CD4-positive, alpha-beta memory T cell (primary cell): ENCODE measurements around the gene ADCYAP1R1. TPM values are rescaled to one million over a fixed set of nuclear protein-coding genes. Genes with fewer than 3 reads are reported as not detected.

ENCODE experiments used
- CTCF ChIA-PET: fragments of 350-600 bp; sonication (Branson Sonifier 250); formaldehyde crosslinking; loops from one replicate; lab custom pipeline; 2021; ENCODE audit warnings: inconsistent platforms; ENCODE audit not compliant: partially characterized antibody; lab: Charles Lee
- POLR2A ChIA-PET: fragments of 350-600 bp; sonication (Branson Sonifier 250); formaldehyde crosslinking; loops from one replicate; lab custom pipeline; 2021; ENCODE audit not compliant: partially characterized antibody; lab: Charles Lee
- DNase-seq, 5 donors: peaks; one replicate each; pipeline versions ENCODE4 v3.0.0 to v3.0.0-alpha.2; 2020 to 2022; ENCODE audit warnings: mixed read lengths in 1 of 5
- H3K27ac ChIP-seq: one replicate; pipeline ENCODE4 v1.7.0; 2013; ENCODE audit warnings: low read depth, low read length
- H3K27me3 ChIP-seq: 2 replicates; pipeline ENCODE4 v1.7.0; 2013; ENCODE audit warnings: mild to moderate bottlenecking, low read length, moderate library complexity; ENCODE audit not compliant: insufficient read depth
- H3K36me3 ChIP-seq: 2 replicates; pipeline ENCODE4 v1.7.0; 2013; ENCODE audit warnings: mild to moderate bottlenecking, low read length, moderate library complexity; ENCODE audit not compliant: insufficient read depth
- H3K4me1 ChIP-seq: 2 replicates; pipeline ENCODE4 v1.7.0; 2013; ENCODE audit warnings: mild to moderate bottlenecking, low read length, moderate library complexity; ENCODE audit not compliant: insufficient read depth
- H3K4me3 ChIP-seq, 2 donors: one replicate each; pipeline ENCODE4 v1.7.0; 2013; ENCODE audit warnings: low read length in 2 of 2, mild to moderate bottlenecking in 1 of 2
- H3K9me3 ChIP-seq, 2 donors: one replicate each; pipeline ENCODE4 v1.7.0; 2013; ENCODE audit warnings: low read length in 2 of 2, control low read depth in 1 of 2; ENCODE audit not compliant: control insufficient read depth in 1 of 2
- H3K27ac Mint-ChIP-seq, 7 donors: one replicate each; pipeline ENCODE4 v1.8.0; 2020 to 2021; ENCODE audit warnings: mixed read lengths in 7 of 7, mild to moderate bottlenecking in 6 of 7, inconsistent platforms in 3 of 7, moderate library complexity in 3 of 7
- H3K27me3 Mint-ChIP-seq, 2 donors: one replicate each; pipeline ENCODE4 v1.8.0; 2020 to 2021; ENCODE audit warnings: mixed read lengths in 2 of 2
- H3K36me3 Mint-ChIP-seq, 2 donors: one replicate each; pipeline ENCODE4 v1.8.0; 2020 to 2021; ENCODE audit warnings: mixed read lengths in 2 of 2, inconsistent platforms in 1 of 2, mild to moderate bottlenecking in 1 of 2
- H3K4me1 Mint-ChIP-seq, 4 donors: one replicate each; pipeline ENCODE4 v1.8.0; 2020 to 2021; ENCODE audit warnings: mixed read lengths in 4 of 4, mild to moderate bottlenecking in 1 of 4
- H3K4me3 Mint-ChIP-seq, 8 donors: one replicate each; pipeline ENCODE4 v1.8.0; 2020 to 2021; ENCODE audit warnings: mixed read lengths in 8 of 8, mild to moderate bottlenecking in 7 of 8, moderate library complexity in 6 of 8, inconsistent platforms in 3 of 8
- H3K9me3 Mint-ChIP-seq, 8 donors: one replicate each; pipeline ENCODE4 v1.8.0; 2020 to 2021; ENCODE audit warnings: mixed read lengths in 8 of 8, mild to moderate bottlenecking in 5 of 8, inconsistent platforms in 3 of 8, moderate library complexity in 1 of 8
- intact Hi-C: fragments of 100-400 bp; cut with micrococcal nuclease; formaldehyde crosslinking; loops from one replicate; pipeline ENCODE4 v1.15.1; 2023
- polyA plus RNA-seq, 2 donors: library from polyadenylated mRNA; unstranded; fragments of 300-500 nt; fragmentation: Illumina TruSeq; gene quantifications; one replicate each; pipeline ENCODE4 v1.2.3, GENCODE V29; 2021
- total RNA-seq, 2 experiments: library from RNA; stranded (reverse); gene quantifications; one replicate each; pipeline ENCODE4 v1.2.3, GENCODE V29; 2021

The ADCYAP1R1 gene
- total and polyA plus RNA-seq, 4 experiments from 2014 or later = not detected

- Histone ChIP-seq H3K27me3 (no peaks in the 10 kb centered on the region), H3K9me3 (no peaks in the 10 kb centered on the region), H3K4me3 (no peak overlapping the region), H3K27ac (no peak overlapping the region), H3K4me1 (no peaks in the 10 kb centered on the region), H3K36me3 (no peaks in the 10 kb centered on the region)
- H3K4me1 Mint-ChIP-seq = no peaks in the 10 kb centered on the region
- ChIA-PET POLR2A (no interaction called here), CTCF (interaction anchor here (3.3 kb wide), 1 partner anchor 8 kb away, joined by 12 read pairs; no protein-coding TSS in a partner anchor)
- intact Hi-C loops = no loop called here
- H3K4me3 Mint-ChIP-seq = no peak overlapping the region
- H3K9me3 Mint-ChIP-seq = peaks cover 0 to under 1% (median 0%) of the 10 kb centered on the region in 8 donors
- H3K27me3 Mint-ChIP-seq = peaks cover 2 to 8% of the 10 kb centered on the region in 2 donors
- DNase-seq = no peak
- H3K27ac Mint-ChIP-seq = no peak overlapping the region
- H3K36me3 Mint-ChIP-seq = no peaks in the 10 kb centered on the region
Observed at GRCh38 chr7:31114593-31115343, 62.7 kb downstream of the ADCYAP1R1 start.

GRCh38 chr7:31116615-31117014, 64.5 kb downstream of the ADCYAP1R1 start:
- DNase-seq = no peak
- Mint-ChIP-seq H3K4me3 (no peak overlapping the region), H3K4me1 (no peaks in the 10 kb centered on the region), H3K27me3 (peaks cover 2 to 9% of the 10 kb centered on the region in 2 donors), H3K27ac (no peak overlapping the region), H3K36me3 (no peaks in the 10 kb centered on the region), H3K9me3 (peaks cover 0 to 2% (median 0%) of the 10 kb centered on the region in 8 donors)
- no peak overlapping the region for H3K4me3 ChIP-seq
- H3K4me1 ChIP-seq = no peaks in the 10 kb centered on the region
- no peak overlapping the region for H3K27ac ChIP-seq
- H3K27me3 ChIP-seq = no peaks in the 10 kb centered on the region
- no peaks in the 10 kb centered on the region for H3K36me3 ChIP-seq
- no peaks in the 10 kb centered on the region for H3K9me3 ChIP-seq
- ChIA-PET CTCF (no interaction called here), POLR2A (no interaction called here)
- intact Hi-C loops = no loop called here

GRCh38 chr7:31119249-31119648, 67.1 kb downstream of the ADCYAP1R1 start:
- no peaks in the 10 kb centered on the region for H3K4me1 ChIP-seq
- H3K4me1 Mint-ChIP-seq = no peaks in the 10 kb centered on the region
- H3K9me3 ChIP-seq = no peaks in the 10 kb centered on the region
- POLR2A ChIA-PET = no interaction called here
- H3K27ac Mint-ChIP-seq = no peak overlapping the region
- no peaks in the 10 kb centered on the region for H3K36me3 ChIP-seq
- H3K27me3 ChIP-seq = no peaks in the 10 kb centered on the region
- no peak overlapping the region for H3K4me3 ChIP-seq
- H3K9me3 Mint-ChIP-seq = peaks cover 0 to 2% (median 0%) of the 10 kb centered on the region in 8 donors
- H3K27ac ChIP-seq = no peak overlapping the region
- DNase-seq = no peak
- no peak overlapping the region for H3K4me3 Mint-ChIP-seq
- intact Hi-C loops = no loop called here
- H3K36me3 Mint-ChIP-seq = no peaks in the 10 kb centered on the region
- CTCF ChIA-PET = interaction anchor here (7.0 to 8.7 kb wide), 2 partner anchors 15 to 136 kb away, joined by 117 to 136 read pairs; no protein-coding TSS in a partner anchor
- H3K27me3 Mint-ChIP-seq = peaks cover 2 to 13% of the 10 kb centered on the region in 2 donors

- DNase-seq = no peak
- POLR2A ChIA-PET = no interaction called here
- no peak overlapping the region for H3K27ac Mint-ChIP-seq
- no peaks in the 10 kb centered on the region for H3K36me3 Mint-ChIP-seq
- Histone ChIP-seq H3K9me3 (no peaks in the 10 kb centered on the region), H3K27me3 (no peaks in the 10 kb centered on the region), H3K4me3 (no peak overlapping the region), H3K27ac (no peak overlapping the region), H3K4me1 (no peaks in the 10 kb centered on the region), H3K36me3 (no peaks in the 10 kb centered on the region)
- CTCF ChIA-PET = interaction anchor here (1.1 to 8.7 kb wide), 4 partner anchors 14 to 182 kb away, joined by 3 to 136 read pairs (median 61); no protein-coding TSS in a partner anchor
- H3K27me3 Mint-ChIP-seq = peaks cover 2 to 16% of the 10 kb centered on the region in 2 donors
- no peak overlapping the region for H3K4me3 Mint-ChIP-seq
- peaks cover 0 to 2% (median 0%) of the 10 kb centered on the region in 8 donors for H3K9me3 Mint-ChIP-seq
- intact Hi-C loops = loop anchor here (5.0 kb wide), 1 partner anchor 419 kb away; no protein-coding TSS in a partner anchor
- H3K4me1 Mint-ChIP-seq = no peaks in the 10 kb centered on the region
Observed at GRCh38 chr7:31120800-31121513, 68.8 kb downstream of the ADCYAP1R1 start.

GRCh38 chr7:31121601-31122000, 69.5 kb downstream of the ADCYAP1R1 start:
- no peak for DNase-seq
- Mint-ChIP-seq H3K27me3 (peaks cover 2 to 18% of the 10 kb centered on the region in 2 donors), H3K4me1 (no peaks in the 10 kb centered on the region), H3K9me3 (peaks cover 0 to 2% (median 0%) of the 10 kb centered on the region in 8 donors), H3K27ac (no peak overlapping the region), H3K4me3 (no peak overlapping the region), H3K36me3 (no peaks in the 10 kb centered on the region)
- no peak overlapping the region for H3K4me3 ChIP-seq
- intact Hi-C loops = loop anchor here (5.0 kb wide), 1 partner anchor 419 kb away; no protein-coding TSS in a partner anchor
- ChIA-PET CTCF (interaction anchor here (1.1 to 8.7 kb wide), 9 partner anchors 8 to 183 kb away, joined by 3 to 136 read pairs (median 5); no protein-coding TSS in a partner anchor), POLR2A (interaction anchor here (1.4 kb wide), 1 partner anchor 138 kb away, joined by 6 read pairs; no protein-coding TSS in a partner anchor)
- no peaks in the 10 kb centered on the region for H3K4me1 ChIP-seq
- no peaks in the 10 kb centered on the region for H3K9me3 ChIP-seq
- H3K36me3 ChIP-seq = no peaks in the 10 kb centered on the region
- H3K27ac ChIP-seq = no peak overlapping the region
- no peaks in the 10 kb centered on the region for H3K27me3 ChIP-seq

GRCh38 chr7:31122649-31123058, 70.5 kb downstream of the ADCYAP1R1 start:
- H3K27me3 ChIP-seq = no peaks in the 10 kb centered on the region
- ChIA-PET CTCF (interaction anchor here (1.2 to 8.7 kb wide), 14 partner anchors 9 to 324 kb away, joined by 3 to 136 read pairs (median 5); no protein-coding TSS in a partner anchor), POLR2A (interaction anchor here (1.4 kb wide), 1 partner anchor 139 kb away, joined by 6 read pairs; no protein-coding TSS in a partner anchor)
- no peaks in the 10 kb centered on the region for H3K9me3 ChIP-seq
- Mint-ChIP-seq H3K36me3 (no peaks in the 10 kb centered on the region), H3K27ac (no peak overlapping the region), H3K9me3 (peaks cover 0 to 2% (median 0%) of the 10 kb centered on the region in 8 donors), H3K4me1 (no peaks in the 10 kb centered on the region), H3K27me3 (peaks cover 0 to 16% of the 10 kb centered on the region in 2 donors), H3K4me3 (no peak overlapping the region)
- no peak overlapping the region for H3K4me3 ChIP-seq
- no peaks in the 10 kb centered on the region for H3K36me3 ChIP-seq
- H3K4me1 ChIP-seq = no peaks in the 10 kb centered on the region
- DNase-seq = peak in 4 of 5 donors; percentile 14 to 34 (median 21)
- intact Hi-C loops = loop anchor here (5.0 kb wide), 1 partner anchor 420 kb away; no protein-coding TSS in a partner anchor
- H3K27ac ChIP-seq = no peak overlapping the region
